ENCODE data around the gene RASGEF1C. TPM values are rescaled to one million over a fixed set of nuclear protein-coding genes. Genes with fewer than 3 reads are reported as not detected.

Gene RASGEF1C
- total RNA-seq, 3 donors from 2014 or later, result 0.73 TPM; not detected in 2

- DNase-seq (ENCODE audit: low spot score in 2 of 2), result no peak
- H3K36me3 ChIP-seq, result peaks cover 21% of the 10 kb centered on the region
- no peak overlapping the region for H3K4me3 ChIP-seq
- H3K4me1 ChIP-seq, result no peaks in the 10 kb centered on the region
- H3K27ac ChIP-seq, result no peak overlapping the region
- TF ChIP-seq POLR2AphosphoS5 (IDR thresholded peaks at IDR 0.05), result no peak
- intact Hi-C loops (cut with DNase I; ENCODE audit: low total_unique reads), result no loop called here
- no peaks in the 10 kb centered on the region for H3K27me3 ChIP-seq
- H3K9me3 ChIP-seq, result peaks cover 48% of the 10 kb centered on the region in 2 donors
Observed at GRCh38 chr5:180241600-180241999, 32.6 kb upstream of the RASGEF1C start.

- Histone ChIP-seq H3K9me3 (peaks cover 39% of the 10 kb centered on the region in 2 donors), H3K27me3 (no peaks in the 10 kb centered on the region), H3K36me3 (peaks cover 21% of the 10 kb centered on the region), H3K4me3 (no peak overlapping the region), H3K27ac (no peak overlapping the region), H3K4me1 (no peaks in the 10 kb centered on the region)
- DNase-seq (ENCODE audit: low spot score in 2 of 2), result no peak
- intact Hi-C loops (cut with DNase I; ENCODE audit: low total_unique reads), result no loop called here
- TF ChIP-seq POLR2A (IDR thresholded peaks at IDR 0.05) (no peak), CTCF (IDR thresholded peaks at IDR 0.05) (no peak), POLR2AphosphoS5 (IDR thresholded peaks at IDR 0.05) (no peak)
Observed at GRCh38 chr5:180238631-180239030, 29.6 kb upstream of the RASGEF1C start.

GRCh38 chr5:180235846-180236245 lies 26.8 kb upstream of the RASGEF1C start:
- Histone ChIP-seq H3K27me3 (no peaks in the 10 kb centered on the region), H3K36me3 (peaks cover 13% of the 10 kb centered on the region), H3K4me3 (no peak overlapping the region), H3K27ac (no peak overlapping the region), H3K9me3 (peaks cover 35 to 41% of the 10 kb centered on the region in 2 donors), H3K4me1 (no peaks in the 10 kb centered on the region)
- DNase-seq (ENCODE audit: low spot score in 2 of 2), result no peak
- intact Hi-C loops (cut with DNase I; ENCODE audit: low total_unique reads), result no loop called here
- no peak for TF ChIP-seq POLR2AphosphoS5 (IDR thresholded peaks at IDR 0.05)
- TF ChIP-seq POLR2A (IDR thresholded peaks at IDR 0.05), result no peak
- no peak for TF ChIP-seq CTCF (IDR thresholded peaks at IDR 0.05)

GRCh38 chr5:180235077-180235476 lies 26.1 kb upstream of the RASGEF1C start:
- H3K4me3 ChIP-seq, result no peak overlapping the region
- H3K27me3 ChIP-seq, result no peaks in the 10 kb centered on the region
- TF ChIP-seq POLR2AphosphoS5 (IDR thresholded peaks at IDR 0.05), result no peak
- no peak for TF ChIP-seq POLR2A (IDR thresholded peaks at IDR 0.05)
- no peak for TF ChIP-seq CTCF (IDR thresholded peaks at IDR 0.05)
- no peaks in the 10 kb centered on the region for H3K4me1 ChIP-seq
- intact Hi-C loops (cut with DNase I; ENCODE audit: low total_unique reads), result no loop called here
- H3K9me3 ChIP-seq, result peaks cover 29 to 40% of the 10 kb centered on the region in 2 donors
- peaks cover 5% of the 10 kb centered on the region for H3K36me3 ChIP-seq
- DNase-seq (ENCODE audit: low spot score in 2 of 2), result no peak
- no peak overlapping the region for H3K27ac ChIP-seq

GRCh38 chr5:180234271-180234670 lies 25.3 kb upstream of the RASGEF1C start:
- Histone ChIP-seq H3K4me3 (no peak overlapping the region), H3K9me3 (peaks cover 33 to 44% of the 10 kb centered on the region in 2 donors)

More at GRCh38 chr5:180234271-180234670, 25.3 kb upstream of the RASGEF1C start:
- Histone ChIP-seq H3K27me3 (no peaks in the 10 kb centered on the region), H3K4me1 (no peaks in the 10 kb centered on the region), H3K36me3 (peaks cover 4% of the 10 kb centered on the region), H3K27ac (no peak overlapping the region)
- intact Hi-C loops (cut with DNase I; ENCODE audit: low total_unique reads), result no loop called here
- TF ChIP-seq POLR2A (IDR thresholded peaks at IDR 0.05) (no peak), POLR2AphosphoS5 (IDR thresholded peaks at IDR 0.05) (no peak), CTCF (IDR thresholded peaks at IDR 0.05) (no peak)
- DNase-seq (ENCODE audit: low spot score in 2 of 2), result no peak
